Activated naive CD4-positive, alpha-beta T cell treated with anti-CD3 and anti-CD28 coated beads, Interleukin-2, amount 50 U/mL, for 24 hours (primary cell): ENCODE data around the gene RPRD1A.
"Not testable (repeated sequence)": the region's sequence is repeated elsewhere in the genome, so short reads cannot be mapped to it uniquely, and the experiment has no call there.

Source experiments
- H3K27ac Mint-ChIP-seq: one replicate; pipeline ENCODE4 v1.8.0; 2021; ENCODE audit warnings: mild to moderate bottlenecking, mixed read lengths
- H3K27me3 Mint-ChIP-seq: one replicate; pipeline ENCODE4 v1.8.0; 2021; ENCODE audit warnings: mixed read lengths
- H3K36me3 Mint-ChIP-seq: one replicate; pipeline ENCODE4 v1.8.0; 2021; ENCODE audit warnings: mixed read lengths
- H3K4me1 Mint-ChIP-seq: one replicate; pipeline ENCODE4 v1.8.0; 2021; ENCODE audit warnings: mixed read lengths
- H3K4me3 Mint-ChIP-seq: one replicate; pipeline ENCODE4 v1.8.0; 2021; ENCODE audit warnings: mild to moderate bottlenecking, mixed read lengths
- H3K9me3 Mint-ChIP-seq: one replicate; pipeline ENCODE4 v1.8.0; 2021; ENCODE audit warnings: mixed read lengths

The RPRD1A gene

GRCh38 chr18:36058674-36059073 is 8.7 kb downstream of the RPRD1A start:
- H3K36me3 Mint-ChIP-seq, result peaks cover 7% of the 10 kb centered on the region
- no peaks in the 10 kb centered on the region for H3K9me3 Mint-ChIP-seq
- no peak overlapping the region for H3K4me3 Mint-ChIP-seq
- H3K27ac Mint-ChIP-seq, result peak overlapping the region; percentile 24
- H3K4me1 Mint-ChIP-seq, result peaks cover 59% of the 10 kb centered on the region
- H3K27me3 Mint-ChIP-seq, result no peaks in the 10 kb centered on the region

GRCh38 chr18:36051760-36052159 is 15.6 kb downstream of the RPRD1A start:
- Mint-ChIP-seq H3K4me3 (no peak overlapping the region), H3K27me3 (no peaks in the 10 kb centered on the region), H3K27ac (no peak overlapping the region), H3K4me1 (peaks cover 69% of the 10 kb centered on the region), H3K36me3 (peaks cover 38% of the 10 kb centered on the region), H3K9me3 (peaks cover 6% of the 10 kb centered on the region)

- H3K27ac Mint-ChIP-seq, result no peak overlapping the region
- H3K36me3 Mint-ChIP-seq, result peaks cover 41% of the 10 kb centered on the region
- H3K4me1 Mint-ChIP-seq, result peaks cover 76% of the 10 kb centered on the region
- no peak overlapping the region for H3K4me3 Mint-ChIP-seq
- no peaks in the 10 kb centered on the region for H3K27me3 Mint-ChIP-seq
- peaks cover 6% of the 10 kb centered on the region for H3K9me3 Mint-ChIP-seq
Observed at GRCh38 chr18:36050479-36050878, 16.9 kb downstream of the RPRD1A start.

DNA sequence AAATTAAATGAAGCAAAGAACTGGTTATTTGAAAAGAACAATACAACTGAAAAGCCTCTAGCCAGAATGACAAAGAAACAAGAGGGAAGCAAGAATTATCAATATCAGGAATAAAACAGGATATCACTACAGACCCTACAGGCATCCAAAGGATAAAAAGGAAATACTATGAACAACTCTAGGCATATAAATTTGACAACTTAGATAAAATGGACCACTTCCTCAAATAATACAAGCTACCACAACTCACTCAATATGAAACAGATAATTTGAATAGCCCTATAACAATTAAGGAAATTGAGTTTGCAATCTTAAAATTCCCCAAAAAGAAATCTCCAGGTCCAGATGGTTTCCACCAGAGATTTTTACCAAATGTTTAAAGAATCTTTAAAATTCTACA is 19.8 kb downstream of the RPRD1A start:
- H3K27me3 Mint-ChIP-seq, result no peaks in the 10 kb centered on the region
- H3K4me1 Mint-ChIP-seq, result peaks cover 70% of the 10 kb centered on the region
- H3K4me3 Mint-ChIP-seq, result no peak overlapping the region

DNA sequence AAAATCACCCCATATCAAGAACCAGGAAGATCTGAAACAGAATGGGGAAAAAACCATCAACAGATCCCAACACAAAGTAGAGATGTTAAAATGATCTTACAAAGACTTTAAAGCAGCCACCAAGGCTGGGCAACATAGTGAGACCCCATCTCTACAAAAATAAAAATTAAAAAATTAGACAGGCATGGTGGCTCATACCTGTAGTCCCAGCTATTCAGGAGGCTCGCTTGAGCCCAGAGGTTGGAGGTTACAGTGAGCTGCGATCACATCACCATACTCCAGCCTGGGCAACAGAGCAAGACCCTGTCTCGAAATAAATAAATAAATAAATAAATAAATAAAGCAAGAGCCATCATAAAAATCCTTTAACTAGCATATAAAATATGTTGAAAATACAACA is 20.5 kb downstream of the RPRD1A start:
- peaks cover 73% of the 10 kb centered on the region for H3K4me1 Mint-ChIP-seq
- no peaks in the 10 kb centered on the region for H3K27me3 Mint-ChIP-seq
- H3K36me3 Mint-ChIP-seq, result peaks cover 23% of the 10 kb centered on the region
- H3K9me3 Mint-ChIP-seq, result peaks cover 5% of the 10 kb centered on the region
- H3K27ac Mint-ChIP-seq, result peak overlapping the region; percentile 5
- no peak overlapping the region for H3K4me3 Mint-ChIP-seq

More for the DNA sequence above, 19.8 kb downstream of the RPRD1A start:
- peaks cover 6% of the 10 kb centered on the region for H3K9me3 Mint-ChIP-seq
- peaks cover 27% of the 10 kb centered on the region for H3K36me3 Mint-ChIP-seq
- no peak overlapping the region for H3K27ac Mint-ChIP-seq

- H3K4me3 Mint-ChIP-seq, result no peak overlapping the region
Observed at GRCh38 chr18:36045241-36045991, 21.9 kb downstream of the RPRD1A start.

GRCh38 chr18:36043153-36043552 is 24.2 kb downstream of the RPRD1A start:
- Mint-ChIP-seq H3K4me1 (peaks cover 63% of the 10 kb centered on the region), H3K4me3 (peak overlapping the region; percentile 15), H3K27me3 (no peaks in the 10 kb centered on the region), H3K36me3 (peaks cover 20% of the 10 kb centered on the region), H3K27ac (no peak overlapping the region), H3K9me3 (no peaks in the 10 kb centered on the region)

More at GRCh38 chr18:36045241-36045991, 21.9 kb downstream of the RPRD1A start:
- H3K9me3 Mint-ChIP-seq, result no peaks in the 10 kb centered on the region
- no peaks in the 10 kb centered on the region for H3K27me3 Mint-ChIP-seq
- peaks cover 17% of the 10 kb centered on the region for H3K36me3 Mint-ChIP-seq
- peaks cover 72% of the 10 kb centered on the region for H3K4me1 Mint-ChIP-seq
- H3K27ac Mint-ChIP-seq, result no peak overlapping the region

GRCh38 chr18:36041146-36041545 is 26.2 kb downstream of the RPRD1A start:
- Mint-ChIP-seq H3K27ac (no peak overlapping the region), H3K9me3 (peaks cover 5% of the 10 kb centered on the region), H3K4me1 (peaks cover 57% of the 10 kb centered on the region)

DNA sequence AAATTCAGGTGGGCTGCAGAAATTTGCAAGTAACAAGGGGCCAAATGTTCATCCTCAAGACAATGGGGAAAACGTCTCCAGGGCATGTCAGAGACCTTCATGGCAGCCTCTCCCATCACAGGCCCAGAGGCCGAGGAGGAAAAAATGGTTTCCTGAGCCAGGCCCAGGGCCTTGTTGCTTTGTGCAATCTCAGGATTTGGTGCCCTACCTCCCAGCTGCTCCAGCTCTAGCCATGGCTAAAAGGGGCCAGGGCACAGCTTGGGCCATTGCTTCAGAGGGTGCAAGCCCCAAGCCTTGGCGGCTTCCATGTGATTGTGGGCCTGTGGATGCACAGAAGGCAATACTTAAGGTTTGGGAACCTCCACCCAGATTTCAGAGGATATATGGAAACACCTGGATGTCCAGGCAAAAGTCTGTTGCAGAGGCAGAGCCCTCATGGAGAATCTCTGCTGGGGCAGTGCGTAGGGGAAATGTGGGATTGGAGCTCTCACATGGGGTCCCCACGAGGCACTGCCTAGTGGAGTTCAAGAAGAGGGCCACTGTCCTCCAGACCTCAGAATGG is 29.2 kb downstream of the RPRD1A start:
- Mint-ChIP-seq H3K4me3 (no peak overlapping the region), H3K27ac (no peak overlapping the region), H3K4me1 (peaks cover 60% of the 10 kb centered on the region), H3K27me3 (no peaks in the 10 kb centered on the region), H3K36me3 (peaks cover 21% of the 10 kb centered on the region), H3K9me3 (peaks cover 5% of the 10 kb centered on the region)

More at GRCh38 chr18:36041146-36041545, 26.2 kb downstream of the RPRD1A start:
- H3K27me3 Mint-ChIP-seq, result no peaks in the 10 kb centered on the region
- no peak overlapping the region for H3K4me3 Mint-ChIP-seq
- H3K36me3 Mint-ChIP-seq, result peaks cover 21% of the 10 kb centered on the region

DNA sequence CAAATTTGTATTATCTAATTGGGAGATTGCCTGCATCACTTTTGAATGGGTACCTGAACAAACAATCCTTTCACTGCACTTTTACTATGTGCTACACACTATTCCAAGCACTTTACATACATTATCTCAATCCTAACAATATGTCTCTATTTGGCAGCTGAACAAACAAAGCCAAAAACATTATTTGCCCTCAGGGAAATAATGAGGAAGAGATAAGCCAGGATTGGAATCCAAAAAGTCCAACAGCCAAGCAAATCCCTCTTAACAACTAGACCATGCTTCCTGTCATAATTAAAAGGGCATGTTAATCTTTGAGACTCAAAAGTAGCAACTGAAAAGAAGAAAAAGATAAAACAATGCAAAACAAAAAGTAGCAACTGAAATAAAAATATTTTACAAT is 32.1 kb downstream of the RPRD1A start:
- Mint-ChIP-seq H3K36me3 (peaks cover 23% of the 10 kb centered on the region), H3K4me1 (peaks cover 43% of the 10 kb centered on the region), H3K9me3 (peaks cover 5% of the 10 kb centered on the region), H3K27me3 (no peaks in the 10 kb centered on the region), H3K4me3 (no peak overlapping the region), H3K27ac (no peak overlapping the region)

DNA sequence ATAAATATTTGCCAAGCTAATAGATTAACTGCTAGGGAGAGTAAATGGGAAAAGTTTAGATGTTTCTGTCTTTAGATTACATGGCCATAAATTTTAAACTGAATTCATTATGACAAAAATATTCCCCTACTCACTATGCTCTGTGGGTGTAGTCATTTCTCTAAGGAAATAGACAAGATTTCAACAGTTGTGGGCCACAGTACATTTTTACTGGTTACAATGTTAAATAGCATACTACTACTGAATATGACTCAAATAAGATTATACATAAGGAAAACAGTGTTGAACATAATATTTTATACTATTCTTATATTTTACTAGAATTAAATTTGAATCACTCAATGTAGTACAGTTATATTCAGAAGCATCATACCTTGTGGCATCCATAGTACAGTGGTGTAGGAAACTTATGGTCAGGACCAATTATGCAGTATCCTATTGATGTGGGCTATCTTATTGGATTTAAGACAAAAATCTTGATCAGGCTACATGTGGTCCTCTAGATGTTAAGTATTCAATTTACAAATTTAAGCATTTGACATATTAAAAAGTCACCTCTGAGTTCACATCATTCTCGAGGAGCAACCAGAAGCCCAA is 33.0 kb downstream of the RPRD1A start:
- Mint-ChIP-seq H3K4me3 (peak overlapping the region; percentile 24), H3K4me1 (peaks cover 42% of the 10 kb centered on the region), H3K9me3 (peaks cover 5% of the 10 kb centered on the region), H3K27me3 (no peaks in the 10 kb centered on the region), H3K36me3 (peaks cover 19% of the 10 kb centered on the region), H3K27ac (peak overlapping the region; percentile 59)

GRCh38 chr18:36031903-36032302 is 35.5 kb downstream of the RPRD1A start:
- no peak overlapping the region for H3K27ac Mint-ChIP-seq
- H3K4me3 Mint-ChIP-seq, result no peak overlapping the region

GRCh38 chr18:36031407-36031806 is 36.0 kb downstream of the RPRD1A start:
- Mint-ChIP-seq H3K4me1 (peaks cover 46% of the 10 kb centered on the region), H3K9me3 (no peaks in the 10 kb centered on the region), H3K36me3 (peaks cover 9% of the 10 kb centered on the region), H3K27me3 (no peaks in the 10 kb centered on the region), H3K4me3 (no peak overlapping the region), H3K27ac (peak overlapping the region; percentile 6)

More at GRCh38 chr18:36031903-36032302, 35.5 kb downstream of the RPRD1A start:
- Mint-ChIP-seq H3K36me3 (peaks cover 7% of the 10 kb centered on the region), H3K9me3 (no peaks in the 10 kb centered on the region), H3K4me1 (peaks cover 48% of the 10 kb centered on the region), H3K27me3 (no peaks in the 10 kb centered on the region)

- Mint-ChIP-seq H3K4me1 (peaks cover 36% of the 10 kb centered on the region), H3K4me3 (no peak overlapping the region), H3K27ac (no peak overlapping the region), H3K36me3 (peaks cover 9% of the 10 kb centered on the region), H3K27me3 (no peaks in the 10 kb centered on the region), H3K9me3 (no peaks in the 10 kb centered on the region)
Observed at GRCh38 chr18:36028859-36029258, 38.5 kb downstream of the RPRD1A start.

DNA sequence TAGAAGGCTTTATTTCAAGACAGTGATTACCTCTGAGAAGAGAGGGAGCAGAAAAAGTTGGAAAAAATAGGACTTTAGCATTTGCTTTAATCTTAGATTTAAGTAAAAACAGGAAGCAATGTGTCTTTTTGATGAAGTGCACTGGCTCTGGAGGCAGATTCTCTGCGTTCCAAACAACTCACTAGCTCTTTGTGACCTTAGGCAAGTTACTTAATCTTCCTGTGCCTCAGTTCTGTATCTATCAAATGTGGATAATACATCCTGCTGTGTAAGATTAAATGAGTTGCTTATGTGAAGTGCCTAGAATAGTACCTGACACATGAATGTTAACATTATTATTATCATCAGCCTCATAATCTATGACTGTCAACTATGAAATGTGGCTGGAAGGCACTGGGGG is 42.3 kb downstream of the RPRD1A start:
- Mint-ChIP-seq H3K4me1 (peaks cover 25% of the 10 kb centered on the region), H3K4me3 (no peak overlapping the region), H3K27me3 (no peaks in the 10 kb centered on the region), H3K9me3 (no peaks in the 10 kb centered on the region), H3K27ac (peak overlapping the region; percentile 26), H3K36me3 (peaks cover 6% of the 10 kb centered on the region)

- not testable (repeated sequence) for H3K27ac Mint-ChIP-seq, H3K4me3 Mint-ChIP-seq, H3K27me3 Mint-ChIP-seq, H3K9me3 Mint-ChIP-seq, H3K36me3 Mint-ChIP-seq
- H3K4me1 Mint-ChIP-seq, result peaks cover 23% of the 10 kb centered on the region
Observed at GRCh38 chr18:36024241-36024640, 43.1 kb downstream of the RPRD1A start.
